Astrocyte of the hippocampus (primary cell): ENCODE results near the gene FLNA.
"Not testable (repeated sequence)": the region's sequence is repeated elsewhere in the genome, so short reads cannot be mapped to it uniquely, and the experiment has no call there.

ENCODE experiments used
- DNase-seq: peaks from one replicate; pipeline ENCODE4 v3.0.0; 2011; ENCODE audit warnings: low read depth, low spot score

Gene FLNA

GRCh38 chrX:154308108-154308946 lies 66.1 kb downstream of the FLNA start:
- DNase-seq: peak; percentile 59

GRCh38 chrX:154307202-154307601 lies 67.2 kb downstream of the FLNA start:
- DNase-seq: no peak

GRCh38 chrX:154305541-154306205 lies 68.8 kb downstream of the FLNA start:
- no peak for DNase-seq

DNA sequence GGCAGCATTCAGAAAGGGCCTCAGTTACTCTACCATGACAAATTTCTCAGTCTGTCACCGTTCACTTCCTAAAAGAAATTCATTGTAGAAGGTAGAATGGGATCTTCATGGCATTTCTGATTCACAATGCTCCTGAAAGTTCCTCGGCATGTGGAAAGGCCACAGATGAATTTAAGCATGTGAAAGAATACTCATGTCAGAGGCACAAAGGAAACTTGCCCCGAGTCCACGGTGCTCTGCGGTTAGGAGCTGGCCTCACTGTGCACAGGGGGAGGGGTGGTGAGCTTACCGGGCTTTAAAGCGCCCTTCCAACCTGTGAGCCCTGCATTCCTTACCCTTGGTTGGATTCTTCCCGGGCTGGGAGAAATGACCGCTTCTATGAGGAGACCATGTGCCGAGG lies 69.6 kb downstream of the FLNA start:
- DNase-seq: peak; percentile 60

DNA sequence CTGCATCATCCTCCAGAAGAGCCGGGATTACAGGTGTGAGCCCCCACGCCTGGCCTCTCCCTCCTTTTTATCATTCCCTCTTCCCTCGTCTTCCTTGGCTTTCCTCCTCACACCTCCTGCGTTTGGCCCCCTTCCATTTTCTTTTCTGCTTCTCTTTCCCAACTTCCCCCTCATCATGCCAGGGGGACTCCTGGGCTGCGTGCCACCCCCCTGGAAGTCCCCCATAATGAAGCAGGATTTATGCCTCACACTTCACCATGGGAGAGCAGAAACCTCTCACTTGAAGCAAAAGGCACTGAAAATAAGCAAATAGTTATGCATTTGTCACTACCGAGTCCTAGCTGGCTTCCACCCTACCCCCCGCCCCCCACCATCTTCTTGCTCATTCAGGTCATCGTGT lies 71.0 kb downstream of the FLNA start:
- no peak for DNase-seq

- DNase-seq: not testable (repeated sequence)
Observed at GRCh38 chrX:154302998-154303397, 71.4 kb downstream of the FLNA start.

DNA sequence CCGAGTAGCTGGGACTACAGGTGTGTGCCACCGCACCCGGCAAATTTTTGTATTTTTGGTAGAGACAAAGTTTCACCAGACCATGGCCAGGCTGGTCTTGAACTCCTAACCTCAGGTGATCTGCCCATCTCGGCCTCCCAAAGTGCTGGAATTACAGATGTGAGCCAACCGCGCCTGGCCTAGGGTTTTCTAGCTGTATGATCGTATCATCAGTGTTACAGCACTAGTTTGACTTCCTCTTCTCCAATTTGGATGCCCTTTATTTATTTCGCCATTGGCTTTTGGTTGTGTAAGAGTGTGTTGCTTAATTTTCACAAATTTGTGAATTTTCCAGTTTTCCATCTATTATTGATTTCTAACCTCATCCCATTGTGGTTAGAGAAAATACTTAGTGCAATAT lies 73.6 kb downstream of the FLNA start:
- no peak for DNase-seq
